ENCODE data around the gene MTHFS. TPM values are rescaled to one million over a fixed set of nuclear protein-coding genes. Genes with fewer than 3 reads are reported as not detected.
"Not testable (repeated sequence)": the region's sequence is repeated elsewhere in the genome, so short reads cannot be mapped to it uniquely, and the experiment has no call there.

The MTHFS gene
- total RNA-seq: 10 to 100 TPM; 46.2 to 49.4 TPM

DNA sequence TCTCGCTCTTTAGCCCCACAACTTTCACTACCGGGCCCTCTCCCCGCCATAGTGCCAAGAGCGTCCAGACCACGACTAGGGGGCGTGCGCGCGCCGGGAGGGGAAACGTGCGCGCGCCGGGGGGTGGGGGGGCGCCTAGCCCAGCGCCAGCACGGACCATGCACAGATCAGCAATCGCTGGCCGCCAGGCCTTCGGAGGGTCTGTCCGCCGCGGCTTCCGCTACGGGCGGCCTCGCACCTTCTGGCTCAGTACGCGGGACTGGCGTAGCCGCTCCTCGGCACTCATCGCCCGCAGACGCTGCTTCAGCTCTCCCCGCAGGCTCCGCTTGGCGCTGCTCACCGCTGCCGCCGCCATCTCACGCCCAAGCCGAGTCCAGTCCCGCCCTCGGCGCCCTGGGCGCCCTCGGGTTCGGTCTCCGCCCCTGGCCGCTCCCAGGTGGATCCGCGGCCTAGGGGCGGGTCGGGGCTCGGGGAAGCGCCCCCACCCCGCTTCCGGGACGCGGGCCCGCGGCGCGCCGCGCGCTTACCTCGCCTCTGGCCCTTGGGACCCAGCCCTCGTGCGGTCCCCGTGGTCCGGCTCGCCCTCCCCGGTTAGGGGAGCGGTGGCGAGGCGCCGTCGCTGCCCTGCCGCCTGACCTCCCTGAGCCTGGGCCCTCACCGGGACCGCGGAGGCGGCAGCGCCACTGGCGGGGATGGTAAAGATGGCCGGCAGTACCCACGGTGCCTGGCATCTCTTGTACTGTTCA is at the start of gene MTHFS:
Gene MTHFS (minus strand): TSS at position 381 of the 746 bp plus-strand sequence. CDS start 26 bp downstream, at position 355.
- CTCF ChIA-PET: interaction anchor here (0.8 to 3.6 kb wide), 9 partner anchors 15 to 164 kb away, joined by 3 to 26 read pairs (median 6); partner anchors contain the start of gene BCL2A1
- Mint-ChIP-seq H3K9me3 (no peaks in the 10 kb centered on the region), H3K4me1 (ENCODE audit: low read depth) (peaks cover 45% of the 10 kb centered on the region), H3K36me3 (peaks cover 25% of the 10 kb centered on the region), H3K4me3 (peak within 1 kb of the TSS; percentile 97), H3K27me3 (no peaks in the 10 kb centered on the region), H3K27ac (peak within 1 kb of the TSS; percentile 99)
- intact Hi-C loops (cut with micrococcal nuclease): loop anchor here (1.0 to 2.0 kb wide), 9 partner anchors 24 to 276 kb away; partner anchors contain the start of genes BCL2A1, FAH and ZFAND6
- POLR2A ChIA-PET: interaction anchor here (0.8 to 5.5 kb wide), 11 partner anchors 10 to 264 kb away, joined by 3 to 126 read pairs (median 4); partner anchors contain the start of gene BCL2A1
- DNase-seq: peak; percentile 83

DNA sequence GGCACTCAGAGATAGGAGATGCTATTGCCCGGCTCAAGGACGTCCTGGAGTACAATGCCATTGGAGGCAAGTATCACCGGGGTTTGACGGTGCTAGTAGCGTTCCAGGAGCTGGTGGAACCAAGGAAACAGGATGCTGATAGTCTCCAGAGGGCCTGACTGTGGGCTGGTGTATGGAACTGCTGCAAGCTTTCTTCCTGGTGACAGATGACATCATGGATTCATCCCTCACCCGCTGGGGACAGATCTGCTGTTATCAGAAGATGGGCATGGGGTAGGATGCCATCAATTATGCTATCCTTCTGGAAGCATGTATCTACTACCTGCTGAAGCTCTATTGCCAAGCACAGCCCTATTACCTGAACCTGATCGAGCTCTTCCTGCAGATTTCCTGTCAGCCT is 47.8 kb upstream of the MTHFS start:
- no peaks in the 10 kb centered on the region for H3K9me3 Mint-ChIP-seq
- no peak overlapping the region for H3K27ac Mint-ChIP-seq
- no peak for DNase-seq
- no peaks in the 10 kb centered on the region for H3K27me3 Mint-ChIP-seq
- POLR2A ChIA-PET: interaction anchor here (1.5 to 5.6 kb wide), 2 partner anchors 22 to 23 kb away, joined by 4 to 29 read pairs; no protein-coding TSS in a partner anchor
- H3K36me3 Mint-ChIP-seq: no peaks in the 10 kb centered on the region
- no peak overlapping the region for H3K4me3 Mint-ChIP-seq
- CTCF ChIA-PET: no interaction called here
- H3K4me1 Mint-ChIP-seq (ENCODE audit: low read depth): peaks cover 23% of the 10 kb centered on the region
- intact Hi-C loops (cut with micrococcal nuclease): no loop called here

GRCh38 chr15:79943820-79944219 is 47.0 kb upstream of the MTHFS start:
- POLR2A ChIA-PET: interaction anchor here (1.1 to 5.6 kb wide), 4 partner anchors 21 to 46 kb away, joined by 4 to 29 read pairs (median 10); partner anchors contain the start of gene BCL2A1
- DNase-seq: no peak
- peak overlapping the region; percentile 35 for H3K27ac Mint-ChIP-seq
- H3K9me3 Mint-ChIP-seq: no peaks in the 10 kb centered on the region
- intact Hi-C loops (cut with micrococcal nuclease): loop anchor here (1.0 kb wide), 3 partner anchors 14 to 47 kb away; partner anchors contain the start of gene MTHFS
- H3K36me3 Mint-ChIP-seq: no peaks in the 10 kb centered on the region
- H3K4me3 Mint-ChIP-seq: no peak overlapping the region
- CTCF ChIA-PET: interaction anchor here (0.6 to 1.0 kb wide), 2 partner anchors 22 to 1187 kb away, joined by 4 read pairs; no protein-coding TSS in a partner anchor
- H3K27me3 Mint-ChIP-seq: no peaks in the 10 kb centered on the region
- H3K4me1 Mint-ChIP-seq (ENCODE audit: low read depth): peaks cover 23% of the 10 kb centered on the region

DNA sequence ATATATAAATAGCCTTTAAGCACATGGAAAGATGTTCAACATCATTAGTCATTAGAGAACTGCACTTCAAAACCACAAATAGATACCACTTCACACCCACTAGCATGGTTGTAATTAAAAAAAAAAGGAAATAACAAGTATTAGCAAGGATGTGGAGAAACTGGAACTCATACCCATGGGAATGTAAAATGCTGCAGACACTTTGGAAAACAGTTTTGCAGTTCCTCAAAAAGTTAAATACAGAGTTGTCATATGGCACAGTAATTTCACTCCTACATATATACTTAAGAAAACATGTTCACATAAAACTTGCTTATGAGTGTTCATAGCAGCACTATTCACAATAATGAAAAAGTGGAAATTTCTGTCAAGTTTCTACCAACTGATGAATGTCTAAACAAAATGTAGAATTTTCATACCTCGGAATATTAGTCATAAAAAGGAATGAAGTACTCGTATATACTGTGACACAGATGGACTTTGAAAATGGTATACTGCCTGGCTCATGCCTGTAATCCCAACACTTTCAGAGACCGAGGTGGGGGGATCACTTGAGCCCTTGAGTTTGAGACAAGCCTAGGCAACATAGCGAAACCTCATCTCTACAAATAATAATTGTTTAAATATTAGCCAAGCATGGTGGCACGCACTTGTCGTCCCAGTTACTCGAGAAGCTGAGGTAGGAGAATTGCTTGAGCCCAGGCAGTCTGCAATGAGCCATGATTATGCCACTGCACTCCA is 46.1 kb upstream of the MTHFS start:
- peak overlapping the region; percentile 35 for H3K27ac Mint-ChIP-seq
- H3K36me3 Mint-ChIP-seq: no peaks in the 10 kb centered on the region
- DNase-seq: no peak
- ChIA-PET CTCF (interaction anchor here (0.6 to 1.0 kb wide), 3 partner anchors 23 to 1186 kb away, joined by 3 to 4 read pairs (median 4); no protein-coding TSS in a partner anchor), POLR2A (interaction anchor here (1.1 to 5.6 kb wide), 5 partner anchors 20 to 45 kb away, joined by 4 to 29 read pairs (median 7); partner anchors contain the start of gene BCL2A1)
- H3K27me3 Mint-ChIP-seq: no peaks in the 10 kb centered on the region
- intact Hi-C loops (cut with micrococcal nuclease): loop anchor here (1.0 kb wide), 3 partner anchors 15 to 46 kb away; partner anchors contain the start of gene MTHFS
- H3K4me3 Mint-ChIP-seq: no peak overlapping the region
- no peaks in the 10 kb centered on the region for H3K9me3 Mint-ChIP-seq
- H3K4me1 Mint-ChIP-seq (ENCODE audit: low read depth): peaks cover 23% of the 10 kb centered on the region

GRCh38 chr15:79939399-79939798 is 42.6 kb upstream of the MTHFS start:
- no peak overlapping the region for H3K27ac Mint-ChIP-seq
- no peak overlapping the region for H3K4me3 Mint-ChIP-seq

GRCh38 chr15:79938143-79938542 is 41.3 kb upstream of the MTHFS start:
- no peaks in the 10 kb centered on the region for H3K36me3 Mint-ChIP-seq
- no peak overlapping the region for H3K4me3 Mint-ChIP-seq
- H3K4me1 Mint-ChIP-seq (ENCODE audit: low read depth): peaks cover 12% of the 10 kb centered on the region
- no peak for DNase-seq
- intact Hi-C loops (cut with micrococcal nuclease): no loop called here
- CTCF ChIA-PET: no interaction called here
- H3K27me3 Mint-ChIP-seq: peaks cover 6% of the 10 kb centered on the region
- no peaks in the 10 kb centered on the region for H3K9me3 Mint-ChIP-seq
- H3K27ac Mint-ChIP-seq: no peak overlapping the region
- POLR2A ChIA-PET: no interaction called here

More at GRCh38 chr15:79939399-79939798, 42.6 kb upstream of the MTHFS start:
- H3K36me3 Mint-ChIP-seq: no peaks in the 10 kb centered on the region
- intact Hi-C loops (cut with micrococcal nuclease): no loop called here
- CTCF ChIA-PET: no interaction called here
- DNase-seq: no peak
- POLR2A ChIA-PET: no interaction called here
- H3K9me3 Mint-ChIP-seq: no peaks in the 10 kb centered on the region
- H3K4me1 Mint-ChIP-seq (ENCODE audit: low read depth): peaks cover 19% of the 10 kb centered on the region
- peaks cover 2% of the 10 kb centered on the region for H3K27me3 Mint-ChIP-seq

DNA sequence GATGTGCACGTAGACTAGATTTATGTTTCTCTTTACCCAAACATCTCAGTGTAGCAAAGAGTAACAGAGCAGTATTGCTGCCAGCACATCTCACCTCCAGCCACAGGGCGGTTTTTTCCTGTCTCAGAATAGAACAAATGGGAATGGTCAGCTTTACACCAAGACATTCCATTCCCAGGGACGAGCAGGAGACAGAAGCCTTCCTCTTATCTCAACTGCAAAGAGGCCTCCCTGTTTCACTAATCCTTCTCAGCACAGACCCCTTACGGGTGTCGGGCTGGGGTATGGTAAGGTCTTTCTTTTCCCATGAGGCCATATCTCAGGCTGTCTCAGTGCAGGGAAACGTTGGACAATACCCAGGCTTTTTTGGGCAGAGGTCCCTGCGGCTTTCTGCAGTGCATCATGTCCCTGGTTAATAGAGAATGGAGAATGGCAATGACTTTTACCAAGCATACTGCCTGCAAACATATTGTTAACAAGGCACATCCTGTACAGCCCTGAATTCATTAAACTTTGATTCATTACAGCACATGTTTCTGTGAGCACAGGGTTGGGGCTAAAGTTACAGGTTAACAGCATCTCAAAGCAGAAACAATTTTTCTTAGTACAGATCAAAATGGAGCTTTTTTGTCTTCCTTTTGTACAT is 38.9 kb upstream of the MTHFS start:
- CTCF ChIA-PET; H3K27me3 Mint-ChIP-seq; H3K4me1 Mint-ChIP-seq (ENCODE audit: low read depth); H3K4me3 Mint-ChIP-seq; POLR2A ChIA-PET; DNase-seq; H3K9me3 Mint-ChIP-seq; H3K36me3 Mint-ChIP-seq; intact Hi-C loops (cut with micrococcal nuclease); H3K27ac Mint-ChIP-seq: not testable (repeated sequence)

DNA sequence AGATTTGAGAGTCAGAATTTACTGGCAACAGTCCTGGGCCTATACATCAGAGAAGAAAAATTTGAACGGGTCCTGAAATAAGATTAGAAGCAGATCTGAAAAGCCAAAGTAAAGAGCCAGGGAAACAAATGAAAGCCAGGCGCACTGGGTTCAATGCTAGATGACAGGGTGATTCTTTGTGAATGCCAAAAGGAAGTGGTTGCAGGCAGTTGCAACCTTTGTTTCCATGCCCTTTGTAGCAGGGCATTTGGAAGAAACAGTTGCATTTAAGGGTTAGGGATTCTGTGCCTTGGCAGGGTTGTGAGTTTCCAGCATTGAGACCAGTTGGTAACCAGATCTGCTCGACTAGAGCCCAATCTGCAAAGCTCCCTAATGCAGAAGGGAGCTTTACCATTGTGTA is 36.4 kb upstream of the MTHFS start:
- Mint-ChIP-seq H3K36me3 (no peaks in the 10 kb centered on the region), H3K4me1 (ENCODE audit: low read depth) (no peaks in the 10 kb centered on the region), H3K9me3 (no peaks in the 10 kb centered on the region), H3K27me3 (peaks cover 6% of the 10 kb centered on the region), H3K4me3 (no peak overlapping the region), H3K27ac (no peak overlapping the region)
- intact Hi-C loops (cut with micrococcal nuclease): no loop called here
- DNase-seq: no peak
- ChIA-PET CTCF (interaction anchor here (1.2 kb wide), 1 partner anchor 80 kb away, joined by 3 read pairs; no protein-coding TSS in a partner anchor), POLR2A (no interaction called here)

GRCh38 chr15:79932447-79932846 is 35.6 kb upstream of the MTHFS start:
- peaks cover 6% of the 10 kb centered on the region for H3K27me3 Mint-ChIP-seq
- no peaks in the 10 kb centered on the region for H3K9me3 Mint-ChIP-seq
- no peak overlapping the region for H3K27ac Mint-ChIP-seq
- no peaks in the 10 kb centered on the region for H3K36me3 Mint-ChIP-seq
- intact Hi-C loops (cut with micrococcal nuclease): no loop called here
- ChIA-PET POLR2A (no interaction called here), CTCF (no interaction called here)
- DNase-seq: no peak
- no peaks in the 10 kb centered on the region for H3K4me1 Mint-ChIP-seq (ENCODE audit: low read depth)
- no peak overlapping the region for H3K4me3 Mint-ChIP-seq

DNA sequence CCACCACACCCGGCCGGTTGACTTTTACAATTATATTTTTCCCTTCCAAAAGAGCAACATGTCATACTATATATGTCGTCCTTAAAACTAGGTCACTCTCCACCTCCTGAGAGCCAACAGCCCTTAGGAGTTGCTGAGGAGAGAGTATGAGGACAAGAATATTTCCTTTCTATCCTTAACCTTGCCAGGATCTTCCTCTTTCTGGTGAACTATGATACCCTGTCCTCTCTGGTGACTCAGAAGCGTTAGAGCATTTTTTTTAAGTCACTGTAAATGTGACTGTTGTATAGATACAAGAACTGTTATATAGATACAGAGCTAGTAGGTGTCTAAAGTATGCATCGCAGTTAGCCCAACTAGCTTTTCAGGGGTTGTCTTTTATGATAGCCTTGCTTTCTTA is 33.7 kb upstream of the MTHFS start:
- H3K27me3 Mint-ChIP-seq: peaks cover 6% of the 10 kb centered on the region
- DNase-seq: no peak
- intact Hi-C loops (cut with micrococcal nuclease): no loop called here
- no peaks in the 10 kb centered on the region for H3K4me1 Mint-ChIP-seq (ENCODE audit: low read depth)
- H3K4me3 Mint-ChIP-seq: no peak overlapping the region
- ChIA-PET POLR2A (no interaction called here), CTCF (interaction anchor here (1.2 kb wide), 1 partner anchor 14 kb away, joined by 3 read pairs; no protein-coding TSS in a partner anchor)
- no peaks in the 10 kb centered on the region for H3K36me3 Mint-ChIP-seq
- H3K9me3 Mint-ChIP-seq: no peaks in the 10 kb centered on the region
- no peak overlapping the region for H3K27ac Mint-ChIP-seq

DNA sequence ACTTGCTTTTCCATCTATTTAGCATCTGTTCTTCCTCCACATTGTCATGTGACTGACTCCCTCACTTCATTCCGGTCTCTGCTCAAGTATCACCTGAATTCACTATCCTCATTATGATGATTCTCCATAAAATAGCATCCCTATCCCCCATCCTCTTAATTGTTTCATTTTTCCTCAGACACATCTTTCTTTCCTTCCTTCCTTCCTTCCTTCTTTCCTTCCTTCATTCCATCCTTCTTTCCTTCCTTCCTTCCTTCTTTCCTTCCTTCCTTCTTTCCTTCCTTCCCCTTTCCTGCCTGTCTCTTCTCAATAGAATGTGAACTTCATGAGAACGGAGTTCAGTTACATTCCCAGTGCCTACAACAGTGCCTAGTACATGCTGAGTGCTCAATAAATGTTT is 32.6 kb upstream of the MTHFS start:
- DNase-seq: no peak
- ChIA-PET CTCF (no interaction called here), POLR2A (no interaction called here)
- Mint-ChIP-seq H3K9me3 (no peaks in the 10 kb centered on the region), H3K36me3 (peaks cover 2% of the 10 kb centered on the region), H3K4me1 (ENCODE audit: low read depth) (peaks cover 2% of the 10 kb centered on the region), H3K27me3 (peaks cover 3% of the 10 kb centered on the region), H3K4me3 (no peak overlapping the region), H3K27ac (no peak overlapping the region)
- intact Hi-C loops (cut with micrococcal nuclease): no loop called here

DNA sequence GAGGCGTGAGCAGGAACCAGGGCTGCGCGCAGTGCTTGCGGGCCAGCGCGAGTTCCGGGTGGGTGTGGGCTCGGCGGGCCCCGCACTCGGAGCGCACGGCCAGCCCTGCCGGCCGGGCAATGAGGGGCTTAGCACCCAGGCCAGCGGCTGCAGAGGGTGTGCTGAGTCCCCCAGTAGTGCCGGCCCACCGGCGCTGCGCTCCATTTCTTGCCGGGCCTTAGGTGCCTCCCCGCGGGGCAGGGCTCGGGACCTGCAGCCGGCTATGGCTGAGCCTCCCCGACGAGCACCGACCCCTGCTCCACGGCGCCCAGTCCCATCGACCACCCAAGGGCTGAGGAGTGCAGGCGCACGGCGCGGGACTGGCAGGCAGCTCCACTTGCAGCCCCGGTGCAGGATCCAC is 29.3 kb upstream of the MTHFS start:
- CTCF ChIA-PET: not testable (repeated sequence)
- peaks cover 21% of the 10 kb centered on the region for H3K36me3 Mint-ChIP-seq

More for the DNA sequence above, 29.3 kb upstream of the MTHFS start:
- H3K9me3 Mint-ChIP-seq; H3K27ac Mint-ChIP-seq; POLR2A ChIA-PET; H3K4me3 Mint-ChIP-seq; H3K27me3 Mint-ChIP-seq; DNase-seq; intact Hi-C loops (cut with micrococcal nuclease): not testable (repeated sequence)
- H3K4me1 Mint-ChIP-seq (ENCODE audit: low read depth): peaks cover 20% of the 10 kb centered on the region
